HG03439 (cell line): ENCODE results near the gene CUL2.
A peak's percentile ranks its signal among the peaks of the same experiment; 100 is the strongest.
"Not testable (repeated sequence)": the region's sequence is repeated elsewhere in the genome, so short reads cannot be mapped to it uniquely, and the experiment has no call there.

Experiments
- ATAC-seq: cut with Tn5 transposase; IDR thresholded peaks from one replicate; pipeline ENCODE4 v1.9.1; 2021; ENCODE audit warnings: mild to moderate bottlenecking, moderate library complexity; ENCODE audit not compliant: unreplicated experiment

The CUL2 gene

GRCh38 chr10:35025916-35026315 is 64.2 kb downstream of the CUL2 start:
- ATAC-seq: no peak

- no peak for ATAC-seq
Observed at GRCh38 chr10:35020481-35020880, 69.7 kb downstream of the CUL2 start.

- no peak for ATAC-seq
Observed at GRCh38 chr10:35019041-35020024, 70.8 kb downstream of the CUL2 start.

- ATAC-seq: no peak
Observed at GRCh38 chr10:35017608-35018007, 72.5 kb downstream of the CUL2 start.

- no peak for ATAC-seq
Observed at GRCh38 chr10:35015843-35016408, 74.2 kb downstream of the CUL2 start.

- no peak for ATAC-seq
Observed at GRCh38 chr10:35012781-35013180, 77.4 kb downstream of the CUL2 start.

GRCh38 chr10:35011771-35012191 is 78.4 kb downstream of the CUL2 start:
- no peak for ATAC-seq

GRCh38 chr10:35007858-35008301 is 82.3 kb downstream of the CUL2 start:
- ATAC-seq: no peak

- no peak for ATAC-seq
Observed at GRCh38 chr10:35006836-35007235, 83.3 kb downstream of the CUL2 start.

GRCh38 chr10:35005868-35006267 is 84.3 kb downstream of the CUL2 start:
- ATAC-seq: no peak

GRCh38 chr10:35004651-35005050 is 85.5 kb downstream of the CUL2 start:
- ATAC-seq: no peak

GRCh38 chr10:35003906-35004305 is 86.2 kb downstream of the CUL2 start:
- ATAC-seq: no peak

- no peak for ATAC-seq
Observed at GRCh38 chr10:35000936-35001335, 89.2 kb downstream of the CUL2 start.

GRCh38 chr10:34999532-34999931 is 90.6 kb downstream of the CUL2 start:
- ATAC-seq: no peak

- ATAC-seq: no peak
Observed at GRCh38 chr10:34998940-34999339, 91.2 kb downstream of the CUL2 start.

GRCh38 chr10:34996843-34997242 is 93.3 kb downstream of the CUL2 start:
- no peak for ATAC-seq

GRCh38 chr10:34995925-34996324 is 94.2 kb downstream of the CUL2 start:
- no peak for ATAC-seq

GRCh38 chr10:34994565-34995142 is 95.5 kb downstream of the CUL2 start:
- peak; percentile 70 for ATAC-seq

- no peak for ATAC-seq
Observed at GRCh38 chr10:34993782-34994181, 96.4 kb downstream of the CUL2 start.

- ATAC-seq: not testable (repeated sequence)
Observed at GRCh38 chr10:34991117-34991516, 99.0 kb downstream of the CUL2 start.

- no peak for ATAC-seq
Observed at GRCh38 chr10:34988397-34989067, 101.6 kb downstream of the CUL2 start.
